ENCODE data around the gene GRXCR1. TPM values are rescaled to one million over a fixed set of nuclear protein-coding genes. Genes with fewer than 3 reads are reported as not detected.

Gene GRXCR1
- total RNA-seq, 1 donor from 2014 or later = not detected

GRCh38 chr4:42906891-42907759 is 14.6 kb downstream of the GRXCR1 start:
- Mint-ChIP-seq H3K27ac (no peak overlapping the region), H3K4me1 (no peaks in the 10 kb centered on the region), H3K4me3 (no peak overlapping the region), H3K9me3 (no peaks in the 10 kb centered on the region), H3K36me3 (ENCODE audit: low read depth) (no peaks in the 10 kb centered on the region), H3K27me3 (peaks cover 6% of the 10 kb centered on the region)
- ChIA-PET CTCF (no interaction called here), POLR2A (no interaction called here)
- intact Hi-C loops (cut with micrococcal nuclease) = no loop called here
- DNase-seq (no peak), ATAC-seq (ENCODE audit: low read depth) (no peak)
- no peak for TF ChIP-seq CTCF (IDR thresholded peaks at IDR 0.05)

- intact Hi-C loops (cut with micrococcal nuclease) = no loop called here
- no peak for TF ChIP-seq CTCF (IDR thresholded peaks at IDR 0.05)
- H3K36me3 Mint-ChIP-seq (ENCODE audit: low read depth) = no peaks in the 10 kb centered on the region
- POLR2A ChIA-PET = no interaction called here
- ATAC-seq (ENCODE audit: low read depth) (no peak), DNase-seq (no peak)
- peaks cover 10% of the 10 kb centered on the region for H3K27me3 Mint-ChIP-seq
- CTCF ChIA-PET = no interaction called here
- no peaks in the 10 kb centered on the region for H3K4me1 Mint-ChIP-seq
- no peaks in the 10 kb centered on the region for H3K9me3 Mint-ChIP-seq
- H3K4me3 Mint-ChIP-seq = no peak overlapping the region
- no peak overlapping the region for H3K27ac Mint-ChIP-seq
Observed at GRCh38 chr4:42910459-42910858, 17.9 kb downstream of the GRXCR1 start.

- Mint-ChIP-seq H3K36me3 (ENCODE audit: low read depth) (no peaks in the 10 kb centered on the region), H3K9me3 (no peaks in the 10 kb centered on the region), H3K27ac (no peak overlapping the region), H3K4me1 (no peaks in the 10 kb centered on the region), H3K27me3 (peaks cover 3% of the 10 kb centered on the region), H3K4me3 (no peak overlapping the region)
- TF ChIP-seq CTCF (IDR thresholded peaks at IDR 0.05) = no peak
- no peak for DNase-seq
- CTCF ChIA-PET = no interaction called here
- no peak for ATAC-seq (ENCODE audit: low read depth)
- POLR2A ChIA-PET = no interaction called here
- intact Hi-C loops (cut with micrococcal nuclease) = no loop called here
Observed at GRCh38 chr4:42914937-42915336, 22.4 kb downstream of the GRXCR1 start.

- ChIA-PET POLR2A (no interaction called here), CTCF (no interaction called here)
- no peak overlapping the region for H3K27ac Mint-ChIP-seq
- H3K9me3 Mint-ChIP-seq = no peaks in the 10 kb centered on the region
- intact Hi-C loops (cut with micrococcal nuclease) = no loop called here
- H3K27me3 Mint-ChIP-seq = peaks cover 3% of the 10 kb centered on the region
- no peak for TF ChIP-seq CTCF (IDR thresholded peaks at IDR 0.05)
- H3K36me3 Mint-ChIP-seq (ENCODE audit: low read depth) = no peaks in the 10 kb centered on the region
- ATAC-seq (ENCODE audit: low read depth) = no peak
- H3K4me1 Mint-ChIP-seq = no peaks in the 10 kb centered on the region
- H3K4me3 Mint-ChIP-seq = no peak overlapping the region
- DNase-seq = no peak
Observed at GRCh38 chr4:42915484-42915883, 23.0 kb downstream of the GRXCR1 start.

GRCh38 chr4:42917296-42917695 is 24.8 kb downstream of the GRXCR1 start:
- ChIA-PET CTCF (no interaction called here), POLR2A (no interaction called here)
- Mint-ChIP-seq H3K4me3 (no peak overlapping the region), H3K4me1 (no peaks in the 10 kb centered on the region), H3K27ac (no peak overlapping the region), H3K9me3 (no peaks in the 10 kb centered on the region), H3K36me3 (ENCODE audit: low read depth) (no peaks in the 10 kb centered on the region), H3K27me3 (peaks cover 3% of the 10 kb centered on the region)
- no peak for ATAC-seq (ENCODE audit: low read depth)
- no peak for TF ChIP-seq CTCF (IDR thresholded peaks at IDR 0.05)
- intact Hi-C loops (cut with micrococcal nuclease) = no loop called here
- no peak for DNase-seq
